Caki2 (cell line): ENCODE data around the gene ANKRD1. TPM values are rescaled to one million over a fixed set of nuclear protein-coding genes. Genes with fewer than 3 reads are reported as not detected.
"Not testable (repeated sequence)": the region's sequence is repeated elsewhere in the genome, so short reads cannot be mapped to it uniquely, and the experiment has no call there.

ENCODE experiments used
- DNase-seq: peaks from one replicate; pipeline ENCODE4 v3.0.0-alpha.2; 2015; ENCODE audit warnings: low read depth
- in situ Hi-C: cut with HindIII; loops from 2 replicates; pipeline ENCODE4 v1.10.0; 2016; ENCODE audit warnings: low sequenced_read_pairs, low pct_unique_long_range_greater_than_20kb, mixed read lengths
- total RNA-seq: library from RNA; depleted of rRNA; stranded (reverse); fragments of >200 nt; shearing (Covaris generic); gene quantifications from 2 replicates; pipeline ENCODE4 v1.2.3, GENCODE V29; 2014; ENCODE audit warnings: low replicate concordance; rRNA removed

The ANKRD1 gene
- total RNA-seq, 1 experiment from 2014 or later: 30.7 TPM

- DNase-seq: peak; percentile 47
- in situ Hi-C loops: not testable (repeated sequence)
Measured at GRCh38 chr10:90880059-90880719, 40.7 kb downstream of the ANKRD1 start.

- no peak for DNase-seq
- in situ Hi-C loops: no loop called here
Measured at GRCh38 chr10:90879062-90879461, 41.8 kb downstream of the ANKRD1 start.

GRCh38 chr10:90872648-90873020, 48.3 kb downstream of the ANKRD1 start:
- in situ Hi-C loops: no loop called here
- DNase-seq: no peak

GRCh38 chr10:90871766-90872647, 48.9 kb downstream of the ANKRD1 start, which contains the start of gene RPP30:
Gene RPP30 (plus strand): TSS chr10:90871974. CDS start chr10:90871987, 13 bp downstream.
- peak; percentile 70 for DNase-seq
- in situ Hi-C loops: no loop called here

GRCh38 chr10:90871279-90871765, 49.6 kb downstream of the ANKRD1 start:
- in situ Hi-C loops: no loop called here
- peak; percentile 68 for DNase-seq

- no peak for DNase-seq
- in situ Hi-C loops: no loop called here
Measured at GRCh38 chr10:90866050-90866598, 54.8 kb downstream of the ANKRD1 start.

- no peak for DNase-seq
- in situ Hi-C loops: no loop called here
Measured at GRCh38 chr10:90865401-90865800, 55.5 kb downstream of the ANKRD1 start.

- in situ Hi-C loops: no loop called here
- DNase-seq: no peak
Measured at GRCh38 chr10:90862908-90863514, 57.9 kb downstream of the ANKRD1 start.

Other genes starting within 250 kb of the ANKRD1 start
- gene HTR7, start 63.0 kb downstream of the ANKRD1 start, total RNA-seq: 0.03 TPM in 1 of 2 replicates, not detected in the other
- 48.2 and 71.4 TPM in 2 replicates for gene RPP30, start 49.1 kb downstream of the ANKRD1 start, total RNA-seq